Measurements from ENCODE around the gene LHX6.
A peak's percentile ranks its signal among the peaks of the same experiment; 100 is the strongest.

Gene LHX6

GRCh38 chr9:122228568-122229484 is at the start of gene LHX6:
Gene LHX6 (minus strand): TSS chr9:122228957. CDS start chr9:122228740, 217 bp downstream.
- DNase-seq: no peak

GRCh38 chr9:122277285-122277897 is 48.6 kb upstream of the LHX6 start:
- DNase-seq: no peak

GRCh38 chr9:122276096-122276495 is 47.3 kb upstream of the LHX6 start:
- no peak for DNase-seq

GRCh38 chr9:122274055-122274454 is 45.3 kb upstream of the LHX6 start:
- no peak for DNase-seq

DNA sequence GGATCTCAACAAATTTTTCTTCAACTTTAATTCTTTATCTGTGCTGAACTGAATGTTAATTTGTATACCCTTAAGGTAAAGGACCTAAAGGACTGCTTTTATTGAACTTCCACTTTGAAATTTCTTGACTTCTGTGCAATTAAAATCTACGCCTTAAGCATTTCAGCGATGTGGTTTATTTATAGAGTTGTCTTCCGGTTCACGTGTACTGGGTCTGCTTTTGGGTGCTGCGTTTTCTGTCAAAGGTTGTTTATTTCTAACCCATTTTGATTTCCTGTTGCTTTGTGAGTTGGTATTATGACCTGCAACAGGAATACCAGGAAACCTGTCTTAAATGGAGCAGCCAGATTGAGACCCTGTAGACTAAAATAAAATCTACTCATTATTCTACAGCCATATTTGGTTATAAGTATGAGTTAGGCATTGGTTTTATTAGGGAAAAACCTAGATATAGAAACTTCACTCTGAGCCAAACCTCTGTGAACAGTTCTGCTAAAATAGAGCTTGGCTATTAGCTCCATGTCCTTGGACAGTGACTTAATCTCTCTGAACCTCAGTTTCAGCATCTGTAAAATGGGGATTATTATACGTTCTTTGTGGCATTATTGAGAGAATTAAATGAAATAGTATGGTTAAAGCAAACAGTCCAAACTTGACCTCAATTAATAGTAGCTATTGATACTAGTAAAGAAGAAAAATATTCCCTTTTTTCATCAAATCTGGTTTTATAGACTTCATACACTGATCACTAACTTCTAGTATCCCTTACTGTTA is 39.5 kb upstream of the LHX6 start:
- DNase-seq: no peak

GRCh38 chr9:122265149-122265915 is 36.6 kb upstream of the LHX6 start:
- no peak for DNase-seq

DNA sequence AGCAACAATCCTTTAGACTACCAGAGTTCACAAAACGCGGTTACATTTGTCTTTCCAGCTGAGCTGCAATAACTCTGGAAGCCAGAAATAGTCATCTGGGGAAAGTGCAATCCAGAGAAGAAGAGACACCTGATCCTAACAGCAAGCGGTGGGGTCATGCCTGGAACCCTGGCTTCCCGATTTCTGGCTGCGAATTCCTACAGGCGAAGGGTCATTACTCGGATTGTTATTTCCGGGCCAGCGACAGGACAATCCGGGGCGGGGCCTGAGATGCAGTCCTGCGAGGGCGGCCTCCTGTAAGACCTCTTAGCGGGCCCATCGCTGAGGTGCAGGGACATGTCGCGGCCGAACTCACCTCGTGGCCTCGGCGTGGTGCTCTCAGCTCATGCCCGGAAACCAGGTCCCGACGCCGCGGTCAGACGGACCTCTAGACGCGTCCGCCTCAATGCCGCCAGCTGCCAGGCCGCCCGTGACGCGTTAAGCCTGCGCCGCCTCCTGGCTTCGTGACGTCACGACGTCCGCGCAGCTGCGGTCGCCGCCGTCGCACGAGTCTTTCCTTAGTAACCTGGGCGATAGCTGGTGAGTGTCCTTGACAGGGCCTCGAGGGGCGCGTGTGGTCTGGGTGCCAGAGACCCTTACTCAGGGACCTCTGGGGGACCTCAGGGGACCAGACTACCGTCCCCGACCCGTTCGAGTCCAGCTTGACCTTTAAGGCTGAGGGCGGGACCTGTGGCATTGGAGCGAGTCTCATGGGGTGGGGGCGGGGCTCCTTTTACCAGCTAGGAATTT is 35.8 kb upstream of the LHX6 start, which contains the start of the genes MRRF and RBM18:
Gene MRRF, plus strand, starts transcription at position 523 of the 789 bp plus-strand sequence. CDS start 6,010 bp downstream, outside the sequence.
Gene RBM18, minus strand, starts transcription at position 481 of the 789 bp plus-strand sequence. CDS start 3,348 bp downstream, outside the sequence.
- DNase-seq: peak; percentile 94

DNA sequence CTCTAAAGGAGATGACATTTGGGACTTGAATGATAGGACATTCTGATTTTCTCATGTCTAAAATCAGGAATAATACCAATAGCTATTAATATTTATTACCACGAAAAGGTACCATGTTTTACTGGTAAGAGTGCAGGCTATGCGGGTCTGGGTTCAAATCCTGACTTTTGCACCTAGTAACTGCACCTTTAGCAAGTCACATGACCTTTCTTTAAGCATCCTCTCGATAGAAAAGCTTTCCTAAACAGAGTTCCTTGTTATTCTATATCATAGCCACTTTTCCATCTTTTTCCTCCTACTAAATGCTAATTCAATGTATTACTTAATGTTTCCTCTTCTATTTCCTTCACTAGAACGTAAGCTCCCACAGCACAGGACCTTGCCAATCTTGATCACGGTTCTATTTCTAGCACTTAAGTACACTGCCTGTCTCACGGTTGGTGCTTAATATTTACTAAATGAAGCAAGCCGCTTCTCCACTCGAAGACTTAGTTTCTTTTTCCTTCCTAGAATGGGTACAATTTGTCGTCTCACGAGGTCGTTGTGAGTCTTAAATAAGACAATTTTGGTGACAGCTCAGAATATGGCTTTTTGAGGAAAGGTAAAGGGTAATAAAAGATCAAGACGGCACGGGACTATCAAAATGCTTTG is 35.1 kb upstream of the LHX6 start:
- DNase-seq: no peak

- no peak for DNase-seq
Observed at GRCh38 chr9:122262073-122262472, 33.3 kb upstream of the LHX6 start.

- DNase-seq: no peak
Observed at GRCh38 chr9:122261469-122261881, 32.7 kb upstream of the LHX6 start.

DNA sequence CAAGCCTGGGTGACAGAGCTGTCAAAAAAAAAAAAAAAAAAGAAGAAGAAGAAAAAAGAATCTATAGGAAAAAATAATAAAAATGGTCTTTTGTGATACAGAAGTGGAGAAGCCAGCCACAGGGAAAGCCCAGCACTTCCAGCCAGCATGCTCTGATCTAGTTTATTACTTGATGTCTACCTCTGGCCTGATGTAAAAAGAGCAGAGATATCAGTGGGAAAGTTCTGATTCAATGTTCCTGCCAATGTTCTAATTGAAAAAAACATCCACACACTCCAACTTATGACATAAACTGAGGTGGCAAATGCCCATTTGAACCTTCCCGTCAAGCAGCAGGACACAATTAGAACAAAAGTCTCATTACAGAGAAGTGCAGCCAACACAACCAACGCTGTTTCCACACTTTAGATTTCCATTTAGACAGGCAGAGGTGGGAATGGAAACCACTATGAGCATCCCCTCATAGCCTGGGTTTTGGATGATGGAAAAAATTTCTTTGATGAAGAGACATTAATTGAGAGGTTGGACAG is 30.2 kb upstream of the LHX6 start:
- DNase-seq: no peak

GRCh38 chr9:122256206-122256605 is 27.4 kb upstream of the LHX6 start:
- no peak for DNase-seq

GRCh38 chr9:122254761-122255160 is 26.0 kb upstream of the LHX6 start:
- DNase-seq: no peak

GRCh38 chr9:122252796-122253195 is 24.0 kb upstream of the LHX6 start:
- DNase-seq: no peak

GRCh38 chr9:122251351-122251750 is 22.6 kb upstream of the LHX6 start:
- DNase-seq: no peak

DNA sequence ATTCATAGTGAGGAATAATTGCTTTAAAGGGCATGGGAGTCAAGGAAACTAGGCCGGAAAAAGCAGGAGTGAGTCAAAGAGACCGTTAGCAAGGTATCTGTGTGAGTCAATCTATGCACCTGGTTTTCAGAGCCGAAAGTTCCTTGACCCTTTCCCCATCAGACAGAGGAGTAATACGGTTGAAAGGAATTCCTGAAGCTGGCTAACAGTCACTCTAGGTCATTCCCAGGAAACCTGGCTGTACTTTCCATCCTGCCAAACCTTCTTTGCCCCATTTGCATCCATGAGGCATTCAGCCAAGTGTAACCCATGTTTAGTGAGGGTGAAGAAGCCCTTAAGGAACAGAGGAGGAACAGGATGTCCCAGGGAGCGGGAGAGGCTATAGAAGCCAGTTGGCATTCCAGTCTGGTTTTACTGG is 19.7 kb upstream of the LHX6 start:
- DNase-seq: no peak

DNA sequence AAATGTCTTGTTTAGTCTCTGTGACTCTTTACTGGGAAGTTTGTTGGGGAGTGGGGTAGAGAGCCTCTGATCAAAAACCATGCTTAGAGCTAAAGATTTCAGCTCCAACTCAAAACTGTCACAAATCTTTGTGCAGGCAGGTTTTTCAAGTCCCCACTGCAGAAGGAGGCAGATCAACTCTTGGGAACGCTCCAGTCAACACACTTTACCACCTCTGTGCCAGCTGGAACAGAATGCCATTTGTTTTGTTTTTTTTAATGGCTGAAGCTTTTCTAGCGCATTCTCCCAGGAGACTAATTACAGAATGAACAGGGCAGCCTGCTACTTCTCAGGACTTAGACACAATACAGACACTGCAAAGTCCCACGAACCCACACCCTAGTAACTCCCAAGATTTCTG is 17.9 kb upstream of the LHX6 start:
- DNase-seq: no peak

GRCh38 chr9:122244349-122244748 is 15.6 kb upstream of the LHX6 start:
- DNase-seq: no peak

DNA sequence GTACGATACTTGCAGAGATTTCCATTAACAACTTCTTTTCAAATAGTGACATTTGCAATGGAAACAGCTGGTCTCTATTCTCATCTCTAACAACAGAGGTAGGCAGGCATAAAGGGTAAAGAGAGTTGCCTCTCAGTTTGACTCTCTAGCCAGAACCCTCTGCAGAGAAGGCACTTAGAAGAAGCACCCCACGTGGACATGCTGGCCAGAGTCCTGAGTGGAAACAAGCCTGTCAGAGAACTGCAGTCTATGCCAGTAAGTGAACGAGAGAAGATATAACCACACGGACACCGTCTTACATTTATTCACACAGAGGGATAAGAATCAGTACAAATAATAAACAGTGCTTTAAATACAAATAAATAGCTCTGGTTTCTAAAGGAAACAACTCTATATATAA is 11.0 kb upstream of the LHX6 start:
- DNase-seq: no peak

- DNase-seq: no peak
Observed at GRCh38 chr9:122236681-122237080, 7.9 kb upstream of the LHX6 start.
